ENCODE measurements around the gene STK17B. TPM values are rescaled to one million over a fixed set of nuclear protein-coding genes. Genes with fewer than 3 reads are reported as not detected.

STK17B gene
- total and polyA plus RNA-seq, 3 experiments from 2014 or later, result 54.6 to 130 (median 121) TPM

GRCh38 chr2:196213252-196213980, 42.0 kb upstream of the STK17B start:
- H3K4me3 ChIP-seq (ENCODE audit: low read length), result no peak overlapping the region
- Mint-ChIP-seq H3K4me3 (no peak overlapping the region), H3K36me3 (peaks cover 0 to 7% (median 2%) of the 10 kb centered on the region in 3 donors), H3K27me3 (no peaks in the 10 kb centered on the region), H3K27ac (peak overlapping the region; percentile 85 to 100 (median 99)), H3K9me3 (peaks cover 0 to 4% (median 0%) of the 10 kb centered on the region in 5 donors), H3K4me1 (peaks cover 47 to 84% (median 75%) of the 10 kb centered on the region in 3 donors)
- peaks cover 60% of the 10 kb centered on the region for H3K4me1 ChIP-seq (ENCODE audit: insufficient read depth, low read length)
- H3K9me3 ChIP-seq (ENCODE audit: low read length), result no peaks in the 10 kb centered on the region
- DNase-seq, result peak in 1 of 5 donors; percentile 59
- no peaks in the 10 kb centered on the region for H3K36me3 ChIP-seq (ENCODE audit: insufficient read depth, low read length)
- H3K27me3 ChIP-seq (ENCODE audit: insufficient read depth, low read length, poor library complexity, severe bottlenecking), result no peaks in the 10 kb centered on the region
- no peak overlapping the region for H3K27ac ChIP-seq (ENCODE audit: low read depth, low read length)
- ChIA-PET CTCF (interaction anchor here (1.0 to 2.0 kb wide), 5 partner anchors 9 to 145 kb away, joined by 3 to 7 read pairs (median 3); partner anchors contain the start of gene DNAH7), POLR2A (no interaction called here)

GRCh38 chr2:196208915-196209314, 37.5 kb upstream of the STK17B start:
- Mint-ChIP-seq H3K9me3 (peaks cover 0 to 4% (median 0%) of the 10 kb centered on the region in 5 donors), H3K4me1 (peaks cover 54 to 67% (median 59%) of the 10 kb centered on the region in 3 donors), H3K36me3 (peaks cover 0 to 2% (median 0%) of the 10 kb centered on the region in 3 donors), H3K27ac (peak overlapping the region; percentile 7 to 94 (median 86)), H3K27me3 (no peaks in the 10 kb centered on the region), H3K4me3 (peak overlapping the region in 1 of 7 donors; percentile 43)
- ChIA-PET POLR2A (no interaction called here), CTCF (interaction anchor here (0.8 to 1.7 kb wide), 3 partner anchors 28 to 130 kb away, joined by 3 to 4 read pairs (median 4); no protein-coding TSS in a partner anchor)
- Histone ChIP-seq H3K36me3 (ENCODE audit: insufficient read depth, low read length) (no peaks in the 10 kb centered on the region), H3K4me3 (ENCODE audit: low read length) (no peak overlapping the region), H3K9me3 (ENCODE audit: low read length) (no peaks in the 10 kb centered on the region), H3K4me1 (ENCODE audit: insufficient read depth, low read length) (peaks cover 48% of the 10 kb centered on the region), H3K27ac (ENCODE audit: low read depth, low read length) (no peak overlapping the region), H3K27me3 (ENCODE audit: insufficient read depth, low read length, poor library complexity, severe bottlenecking) (no peaks in the 10 kb centered on the region)
- no peak for DNase-seq

- Mint-ChIP-seq H3K4me3 (peak overlapping the region in 1 of 7 donors; percentile 46), H3K9me3 (no peaks in the 10 kb centered on the region), H3K36me3 (peaks cover 0 to 2% (median 0%) of the 10 kb centered on the region in 3 donors), H3K4me1 (peaks cover 45 to 56% (median 50%) of the 10 kb centered on the region in 3 donors), H3K27ac (peak overlapping the region in 5 of 8 donors; percentile 40 to 79 (median 49)), H3K27me3 (no peaks in the 10 kb centered on the region)
- Histone ChIP-seq H3K27me3 (ENCODE audit: insufficient read depth, low read length, poor library complexity, severe bottlenecking) (no peaks in the 10 kb centered on the region), H3K9me3 (ENCODE audit: low read length) (no peaks in the 10 kb centered on the region), H3K4me1 (ENCODE audit: insufficient read depth, low read length) (peaks cover 36% of the 10 kb centered on the region), H3K36me3 (ENCODE audit: insufficient read depth, low read length) (no peaks in the 10 kb centered on the region), H3K4me3 (ENCODE audit: low read length) (no peak overlapping the region), H3K27ac (ENCODE audit: low read depth, low read length) (no peak overlapping the region)
- no peak for DNase-seq
- POLR2A ChIA-PET, result interaction anchor here (0.6 kb wide), 1 partner anchor 18 kb away, joined by 3 read pairs; no protein-coding TSS in a partner anchor
- CTCF ChIA-PET, result interaction anchor here (1.0 kb wide), 1 partner anchor 9 kb away, joined by 3 read pairs; no protein-coding TSS in a partner anchor
These were observed 35.4 kb upstream of the STK17B start for GRCh38 chr2:196206804-196207203.

DNA sequence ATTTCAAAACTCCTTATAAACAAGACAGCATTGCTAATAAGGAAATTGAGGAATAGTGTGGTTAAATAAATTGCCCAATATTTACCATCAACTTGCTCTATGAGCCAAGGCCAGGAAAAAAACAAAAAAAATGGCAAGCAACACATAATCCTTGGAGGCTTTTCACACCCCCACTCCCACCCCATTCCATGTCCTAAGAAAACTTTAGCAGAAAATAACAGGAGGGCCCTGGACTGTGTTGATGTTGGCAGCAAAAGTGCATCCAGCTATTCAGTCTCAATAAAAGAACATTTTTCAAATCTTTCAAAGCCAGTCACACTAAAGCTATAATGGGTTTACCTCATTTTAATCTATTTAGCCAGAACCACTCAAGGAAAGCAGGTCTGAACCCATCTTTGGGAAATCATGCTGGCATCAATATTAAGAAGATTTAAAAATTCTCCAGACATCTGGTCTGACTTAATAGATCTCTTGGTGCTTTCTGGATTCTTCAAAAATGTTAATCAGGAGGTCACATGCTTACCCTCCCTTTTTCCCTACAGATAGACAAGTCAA, 34.6 kb upstream of the STK17B start:
- POLR2A ChIA-PET, result interaction anchor here (0.6 to 0.9 kb wide), 3 partner anchors 10 to 1263 kb away, joined by 3 to 4 read pairs (median 3); no protein-coding TSS in a partner anchor
- H3K4me1 Mint-ChIP-seq, result peaks cover 45 to 56% (median 50%) of the 10 kb centered on the region in 3 donors
- Histone ChIP-seq H3K9me3 (ENCODE audit: low read length) (no peaks in the 10 kb centered on the region), H3K4me1 (ENCODE audit: insufficient read depth, low read length) (peaks cover 40% of the 10 kb centered on the region), H3K27ac (ENCODE audit: low read depth, low read length) (no peak overlapping the region), H3K4me3 (ENCODE audit: low read length) (no peak overlapping the region), H3K36me3 (ENCODE audit: insufficient read depth, low read length) (no peaks in the 10 kb centered on the region), H3K27me3 (ENCODE audit: insufficient read depth, low read length, poor library complexity, severe bottlenecking) (no peaks in the 10 kb centered on the region)
- H3K9me3 Mint-ChIP-seq, result no peaks in the 10 kb centered on the region
- CTCF ChIA-PET, result interaction anchor here (0.9 to 1.6 kb wide), 4 partner anchors 8 to 118 kb away, joined by 3 to 4 read pairs (median 3); no protein-coding TSS in a partner anchor
- H3K27me3 Mint-ChIP-seq, result no peaks in the 10 kb centered on the region
- H3K27ac Mint-ChIP-seq, result no peak overlapping the region
- no peaks in the 10 kb centered on the region for H3K36me3 Mint-ChIP-seq
- no peak for DNase-seq
- no peak overlapping the region for H3K4me3 Mint-ChIP-seq

DNA sequence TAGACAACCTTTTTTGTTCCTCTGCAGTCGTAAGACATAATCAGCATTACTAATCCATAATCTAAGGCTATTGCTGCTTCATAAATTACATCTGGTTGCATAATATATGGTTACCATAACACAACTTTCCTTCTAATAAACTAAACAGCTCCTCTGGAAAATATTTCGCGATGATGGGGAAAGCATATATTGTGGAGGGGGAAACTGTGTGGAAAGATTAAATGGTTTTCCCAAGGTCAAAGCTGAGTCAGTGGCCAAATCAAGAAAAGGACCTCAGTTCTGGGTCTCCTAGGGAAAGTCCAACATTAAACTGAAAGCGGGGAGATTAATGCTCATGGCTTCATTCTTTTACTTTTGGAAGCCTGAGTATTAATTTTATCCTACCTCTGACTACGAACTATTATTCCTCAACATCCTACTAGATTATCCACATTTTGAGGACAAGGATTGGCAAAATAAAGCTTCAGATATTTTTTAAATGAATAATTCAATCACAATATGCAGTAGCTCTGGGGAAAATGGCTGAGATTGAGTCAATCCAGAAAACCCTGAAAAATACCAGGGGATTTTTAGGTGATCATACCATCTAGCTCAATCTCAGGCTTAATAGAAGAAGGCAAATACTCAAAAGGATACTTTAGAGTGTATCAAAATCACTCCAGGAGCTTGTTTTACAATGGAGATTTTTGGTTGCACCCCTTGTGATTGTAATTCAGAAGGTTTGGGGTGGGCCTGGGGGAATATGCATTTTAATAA, 33.8 kb upstream of the STK17B start:
- H3K27me3 Mint-ChIP-seq, result no peaks in the 10 kb centered on the region
- no peak overlapping the region for H3K4me3 ChIP-seq (ENCODE audit: low read length)
- H3K27ac ChIP-seq (ENCODE audit: low read depth, low read length), result no peak overlapping the region
- no peak overlapping the region for H3K4me3 Mint-ChIP-seq
- H3K4me1 ChIP-seq (ENCODE audit: insufficient read depth, low read length), result peaks cover 41% of the 10 kb centered on the region
- no peaks in the 10 kb centered on the region for H3K27me3 ChIP-seq (ENCODE audit: insufficient read depth, low read length, poor library complexity, severe bottlenecking)
- DNase-seq, result no peak
- POLR2A ChIA-PET, result interaction anchor here (0.6 to 1.9 kb wide), 8 partner anchors 9 to 1263 kb away, joined by 3 to 5 read pairs (median 3); partner anchors contain the start of gene STK17B
- no peaks in the 10 kb centered on the region for H3K9me3 Mint-ChIP-seq
- CTCF ChIA-PET, result interaction anchor here (0.8 to 2.0 kb wide), 9 partner anchors 9 to 71 kb away, joined by 3 to 6 read pairs (median 4); no protein-coding TSS in a partner anchor
- no peaks in the 10 kb centered on the region for H3K9me3 ChIP-seq (ENCODE audit: low read length)
- H3K4me1 Mint-ChIP-seq, result peaks cover 48 to 60% (median 54%) of the 10 kb centered on the region in 3 donors
- H3K36me3 Mint-ChIP-seq, result no peaks in the 10 kb centered on the region
- H3K36me3 ChIP-seq (ENCODE audit: insufficient read depth, low read length), result no peaks in the 10 kb centered on the region
- H3K27ac Mint-ChIP-seq, result peak overlapping the region in 1 of 8 donors; percentile 41

DNA sequence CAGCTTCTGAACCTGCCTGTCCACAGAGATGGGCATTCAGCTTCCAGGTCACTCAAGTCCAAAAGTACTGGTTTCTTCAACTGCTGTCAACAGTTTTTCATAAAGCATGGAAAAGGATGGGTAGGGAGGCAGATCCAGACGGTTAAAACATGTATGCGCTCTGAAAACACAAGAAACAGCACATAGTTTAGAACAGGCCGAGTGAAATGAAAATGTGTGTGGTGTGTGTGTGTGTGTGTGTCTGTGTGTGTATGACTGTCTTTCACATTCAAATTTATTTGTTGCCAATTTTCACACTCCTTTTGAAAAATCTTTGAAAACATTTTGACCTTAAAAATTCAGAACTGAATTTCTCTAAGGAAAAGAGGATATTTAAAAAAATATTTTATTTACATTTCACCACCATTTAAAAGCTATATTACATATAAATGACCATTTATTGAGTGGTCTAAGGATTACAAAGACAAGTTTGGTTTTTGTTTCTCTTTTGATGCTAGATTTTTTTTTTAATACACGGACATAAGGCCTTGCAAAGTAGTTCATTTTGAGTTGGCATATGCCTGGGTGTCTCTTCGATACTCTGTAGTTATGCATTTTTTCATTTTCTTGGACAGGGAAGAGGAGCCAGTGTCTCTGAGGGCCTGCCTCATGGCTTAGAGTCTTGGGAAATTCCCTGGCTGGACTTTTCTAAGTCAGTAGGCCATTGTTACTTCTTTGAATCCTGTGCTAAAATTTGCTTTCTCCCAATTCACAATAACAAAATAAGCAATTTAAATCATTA, 30.0 kb upstream of the STK17B start:
- ChIA-PET CTCF (interaction anchor here (0.9 to 2.7 kb wide), 7 partner anchors 10 to 74 kb away, joined by 3 to 9 read pairs (median 4); no protein-coding TSS in a partner anchor), POLR2A (interaction anchor here (0.5 to 2.2 kb wide), 8 partner anchors 10 to 50 kb away, joined by 3 to 11 read pairs (median 3); partner anchors contain the start of gene STK17B)
- Mint-ChIP-seq H3K27ac (peak overlapping the region; percentile 78 to 98 (median 94)), H3K27me3 (no peaks in the 10 kb centered on the region), H3K4me1 (peaks cover 31 to 53% (median 53%) of the 10 kb centered on the region in 3 donors), H3K36me3 (no peaks in the 10 kb centered on the region), H3K4me3 (peak overlapping the region; percentile 68 to 88 (median 79)), H3K9me3 (no peaks in the 10 kb centered on the region)
- Histone ChIP-seq H3K27me3 (ENCODE audit: insufficient read depth, low read length, poor library complexity, severe bottlenecking) (no peaks in the 10 kb centered on the region), H3K36me3 (ENCODE audit: insufficient read depth, low read length) (no peaks in the 10 kb centered on the region), H3K27ac (ENCODE audit: low read depth, low read length) (peak overlapping the region; percentile 40), H3K9me3 (ENCODE audit: low read length) (no peaks in the 10 kb centered on the region), H3K4me3 (ENCODE audit: low read length) (peak overlapping the region; percentile 53), H3K4me1 (ENCODE audit: insufficient read depth, low read length) (peaks cover 23% of the 10 kb centered on the region)
- DNase-seq, result no peak

- H3K36me3 Mint-ChIP-seq, result no peaks in the 10 kb centered on the region
- peaks cover 0 to 2% of the 10 kb centered on the region in 2 donors for H3K27me3 Mint-ChIP-seq
- H3K4me1 Mint-ChIP-seq, result peaks cover 36 to 61% (median 56%) of the 10 kb centered on the region in 3 donors
- POLR2A ChIA-PET, result interaction anchor here (0.5 to 2.2 kb wide), 6 partner anchors 11 to 49 kb away, joined by 3 to 11 read pairs (median 3); partner anchors contain the start of gene STK17B
- H3K27ac ChIP-seq (ENCODE audit: low read depth, low read length), result peak overlapping the region; percentile 40
- H3K4me3 ChIP-seq (ENCODE audit: low read length), result peak overlapping the region; percentile 53
- H3K27ac Mint-ChIP-seq, result peak overlapping the region; percentile 78 to 98 (median 94)
- H3K4me1 ChIP-seq (ENCODE audit: insufficient read depth, low read length), result peaks cover 25% of the 10 kb centered on the region
- no peaks in the 10 kb centered on the region for H3K9me3 ChIP-seq (ENCODE audit: low read length)
- no peaks in the 10 kb centered on the region for H3K27me3 ChIP-seq (ENCODE audit: insufficient read depth, low read length, poor library complexity, severe bottlenecking)
- peak in 1 of 5 donors; percentile 49 for DNase-seq
- no peaks in the 10 kb centered on the region for H3K9me3 Mint-ChIP-seq
- CTCF ChIA-PET, result interaction anchor here (1.0 to 2.7 kb wide), 7 partner anchors 10 to 75 kb away, joined by 3 to 9 read pairs (median 4); partner anchors contain the start of gene STK17B
- no peaks in the 10 kb centered on the region for H3K36me3 ChIP-seq (ENCODE audit: insufficient read depth, low read length)
- peak overlapping the region; percentile 68 to 88 (median 79) for H3K4me3 Mint-ChIP-seq
These were observed 29.2 kb upstream of the STK17B start for GRCh38 chr2:196200557-196200956.

All from CD8-positive, alpha-beta memory T cell (primary cell).